HepG2 (cell line): ENCODE results near the gene PFDN2. TPM values are rescaled to one million over a fixed set of nuclear protein-coding genes. Genes with fewer than 3 reads are reported as not detected.

Experiments
- ARNTL ChIP-seq: sonication (generic); formaldehyde crosslinking; IDR thresholded peaks from 2 replicates; pipeline ENCODE4 v1.4.0; 2020; ENCODE audit warnings: mild to moderate bottlenecking, missing genetic modification reagents
- ATF7-NPFF ChIP-seq: sonication (generic); formaldehyde crosslinking; IDR thresholded peaks from 2 replicates; pipeline ENCODE4 v1.8.1; 2023; ENCODE audit warnings: mild to moderate bottlenecking, low read depth, missing genetic modification reagents, moderate library complexity
- DBP ChIP-seq: sonication (generic); formaldehyde crosslinking; IDR thresholded peaks from 2 replicates; pipeline ENCODE4 v1.4.0; 2020; ENCODE audit warnings: missing genetic modification reagents; ENCODE audit errors: not compliant biosample characterization
- DMAP1 ChIP-seq: IDR thresholded peaks from 2 replicates; pipeline ENCODE4 v1.6.1; 2016
- FOXC1 ChIP-seq: sonication (generic); formaldehyde crosslinking; IDR thresholded peaks from 2 replicates; pipeline ENCODE4 v1.8.0; 2022; ENCODE audit warnings: mild to moderate bottlenecking, missing genetic modification reagents, borderline replicate concordance
- GABPB1 ChIP-seq: IDR thresholded peaks from 2 replicates; pipeline ENCODE4 v1.6.1; 2016; ENCODE audit warnings: mild to moderate bottlenecking, missing genetic modification reagents, moderate library complexity, missing compliant biosample characterization
- HCFC1 ChIP-seq: fragments of 150-350 bp; IDR thresholded peaks from 2 replicates; pipeline ENCODE4 v1.6.1; 2014; ENCODE audit warnings: low read depth, low read length
- MYC ChIP-seq: sonication (generic); formaldehyde crosslinking; IDR thresholded peaks from 2 replicates; pipeline ENCODE4 v1.9.0; 2021; ENCODE audit warnings: missing genetic modification reagents, borderline replicate concordance
- NFYB ChIP-seq: sonication (generic); formaldehyde crosslinking; IDR thresholded peaks from 2 replicates; pipeline ENCODE4 v1.4.0; 2020; ENCODE audit warnings: missing genetic modification reagents
- SRSF1 ChIP-seq: fragments of 200-400 bp; formaldehyde crosslinking; optimal IDR thresholded peaks from 2 replicates; pipeline ENCODE3; 2017; ENCODE audit warnings: mild to moderate bottlenecking, low read depth, low read length, moderate library complexity
- SRSF4 ChIP-seq: fragments of 200-400 bp; formaldehyde crosslinking; IDR thresholded peaks from one replicate; pipeline ENCODE4 v1.6.1; 2018; ENCODE audit warnings: mild to moderate bottlenecking, low read depth, low read length, moderate library complexity; ENCODE audit not compliant: poor library complexity, severe bottlenecking
- STAT6 ChIP-seq: sonication (generic); formaldehyde crosslinking; IDR thresholded peaks from 2 replicates; pipeline ENCODE4 v1.4.0; 2020; ENCODE audit warnings: missing genetic modification reagents, mild to moderate bottlenecking, borderline replicate concordance
- TMF1 ChIP-seq: sonication (generic); formaldehyde crosslinking; IDR thresholded peaks from 2 replicates; pipeline ENCODE4 v1.8.1; 2022; ENCODE audit warnings: low read depth, missing genetic modification reagents
- YEATS2 ChIP-seq: sonication (generic); formaldehyde crosslinking; IDR thresholded peaks from 2 replicates; pipeline ENCODE4 v1.4.0; 2020; ENCODE audit warnings: missing genetic modification reagents, borderline replicate concordance
- ZFP62 ChIP-seq: sonication (generic); formaldehyde crosslinking; IDR thresholded peaks from 2 replicates; pipeline ENCODE4 v1.4.0; 2020; ENCODE audit warnings: missing genetic modification reagents
- ZNF17 ChIP-seq: sonication (generic); formaldehyde crosslinking; IDR thresholded peaks from 2 replicates; pipeline ENCODE4 v1.5.0; 2020; ENCODE audit warnings: mild to moderate bottlenecking, missing genetic modification reagents
- ZNF383 ChIP-seq: sonication (generic); formaldehyde crosslinking; IDR thresholded peaks from 2 replicates; pipeline ENCODE4 v1.4.0; 2020; ENCODE audit warnings: missing genetic modification reagents, mild to moderate bottlenecking, borderline replicate concordance
- ZNF530 ChIP-seq: sonication (generic); formaldehyde crosslinking; IDR thresholded peaks from 2 replicates; pipeline ENCODE4 v1.5.0; 2020; ENCODE audit warnings: low read depth, mild to moderate bottlenecking, missing genetic modification reagents
- ZNF564 ChIP-seq: sonication (generic); formaldehyde crosslinking; IDR thresholded peaks from 2 replicates; pipeline ENCODE4 v1.8.1; 2023; ENCODE audit warnings: mild to moderate bottlenecking, missing genetic modification reagents
- polyA plus RNA-seq, 8 experiments: library from polyadenylated mRNA; depleted of rRNA in 3 of 8; stranded (reverse) in 7 of 8; unstranded in 1 of 8; fragments of >200 nt; fragmentation: Illumina TruSeq in 4 of 8; extraction: Trizol in 4 of 8; gene quantifications; 2 replicates each; pipeline versions ENCODE4 v1.2.1 to v1.2.3, GENCODE V29; 2011 to 2016; ENCODE audit warnings: low read depth in 4 of 8, missing spikeins in 1 of 8, mixed read lengths in 1 of 8; ENCODE audit not compliant: insufficient read depth in 1 of 8
- total RNA-seq, 5 experiments: library from RNA; depleted of rRNA; stranded (reverse); fragments of >200 nt; fragmentation: Illumina TruSeq; extraction: Trizol; gene quantifications; 2 replicates each; pipeline ENCODE4 v1.2.3, GENCODE V29; 2016; ENCODE audit warnings: low read depth in 1 of 5
- TF ChIP-seq, protein P1 (sequence below): sonication (generic); formaldehyde crosslinking; IDR thresholded peaks from 2 replicates; pipeline ENCODE4 v1.4.0; 2020; ENCODE audit warnings: missing genetic modification reagents
- TF ChIP-seq, protein P2 (sequence below): sonication (generic); formaldehyde crosslinking; conservative IDR thresholded peaks from 2 replicates; pipeline ENCODE4 v1.4.0; 2020; ENCODE audit warnings: mild to moderate bottlenecking, missing genetic modification reagents, moderate library complexity

Gene PFDN2
- total and polyA plus RNA-seq, 2 of the 13 experiments (the other 11 are each of a cell fraction or from before 2014, with no cell fraction given), result 62.6 to 63.6 TPM

DNA sequence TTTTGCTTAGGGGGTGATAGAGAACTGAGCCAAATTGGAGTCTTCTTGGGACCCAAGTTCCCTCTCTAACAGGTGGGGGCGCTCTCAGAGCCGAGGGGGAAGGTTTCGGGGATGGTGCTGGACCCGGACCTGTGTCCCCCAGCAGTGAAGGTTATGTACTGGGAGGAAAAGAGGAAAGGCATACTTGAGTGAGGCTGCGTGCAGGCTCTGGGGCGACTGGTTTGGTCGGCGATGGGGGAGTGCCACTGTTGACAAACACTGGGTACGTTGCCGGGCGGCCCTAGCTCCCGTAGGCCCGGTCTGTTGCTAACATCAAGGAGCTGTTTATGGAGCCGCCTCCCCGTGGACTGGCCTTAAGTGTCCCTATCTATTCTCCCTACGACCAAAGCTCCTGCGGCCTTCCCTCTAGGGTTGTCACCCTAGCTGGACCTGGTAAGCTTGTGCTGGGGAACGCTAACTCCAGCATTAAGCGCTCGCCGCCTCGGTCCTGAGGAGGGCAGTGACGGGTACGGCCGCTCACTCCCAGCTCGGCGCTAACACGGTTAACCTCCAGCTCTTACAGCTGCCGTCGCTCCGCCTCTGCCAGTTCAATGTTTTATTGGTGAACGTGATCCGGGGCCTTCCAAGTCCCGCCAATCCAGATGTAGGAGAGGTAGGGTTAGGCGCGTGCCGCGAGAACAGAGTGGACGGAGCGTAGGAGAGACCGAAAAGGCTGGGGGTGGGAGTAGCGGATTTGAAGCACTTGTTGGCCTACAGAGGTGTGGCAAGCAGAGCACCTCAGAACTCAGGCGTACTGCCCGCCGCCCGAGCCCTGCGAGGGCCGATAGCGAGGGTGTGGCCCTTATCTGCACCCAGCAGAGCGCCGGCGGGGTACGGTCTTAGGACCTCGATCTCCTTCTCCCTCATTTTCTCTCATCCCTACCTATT is 48.2 kb upstream of the PFDN2 start, which contains the start of gene PPOX (continued):
- TF ChIP-seq SRSF1 (peak; percentile 71), STAT6 (CRISPR knock-in tag) (no peak), ZNF17 (no peak), ZNF530 (no peak), YEATS2 (CRISPR knock-in tag) (peak; percentile 92), MYC (CRISPR knock-in tag) (no peak), DBP (CRISPR knock-in tag) (no peak), ARNTL (CRISPR knock-in tag) (0 out of 2 replicates have a peak, but pooled peaks have one; percentile 20), NFYB (peak; percentile 93), SRSF4 (no peak), DMAP1 (CRISPR knock-in tag) (no peak), ATF7-NPFF (CRISPR knock-in tag) (no peak; the same call in none of the 2 replicates), HCFC1 (no peak), GABPB1 (CRISPR knock-in tag) (peak; percentile 64), ZNF383 (CRISPR knock-in tag) (no peak), ZFP62 (CRISPR knock-in tag) (no peak), FOXC1 (CRISPR knock-in tag) (0 out of 2 replicates have a peak, but pooled peaks have one; percentile 71), TMF1 (CRISPR knock-in tag) (no peak), ZNF564 (CRISPR knock-in tag) (peak; percentile 61; the same call in 1 of the 2 replicates)
- TF ChIP-seq, protein P1, sequence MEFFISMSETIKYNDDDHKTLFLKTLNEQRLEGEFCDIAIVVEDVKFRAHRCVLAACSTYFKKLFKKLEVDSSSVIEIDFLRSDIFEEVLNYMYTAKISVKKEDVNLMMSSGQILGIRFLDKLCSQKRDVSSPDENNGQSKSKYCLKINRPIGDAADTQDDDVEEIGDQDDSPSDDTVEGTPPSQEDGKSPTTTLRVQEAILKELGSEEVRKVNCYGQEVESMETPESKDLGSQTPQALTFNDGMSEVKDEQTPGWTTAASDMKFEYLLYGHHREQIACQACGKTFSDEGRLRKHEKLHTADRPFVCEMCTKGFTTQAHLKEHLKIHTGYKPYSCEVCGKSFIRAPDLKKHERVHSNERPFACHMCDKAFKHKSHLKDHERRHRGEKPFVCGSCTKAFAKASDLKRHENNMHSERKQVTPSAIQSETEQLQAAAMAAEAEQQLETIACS (CRISPR knock-in tag), result no peak
- TF ChIP-seq, protein P2, sequence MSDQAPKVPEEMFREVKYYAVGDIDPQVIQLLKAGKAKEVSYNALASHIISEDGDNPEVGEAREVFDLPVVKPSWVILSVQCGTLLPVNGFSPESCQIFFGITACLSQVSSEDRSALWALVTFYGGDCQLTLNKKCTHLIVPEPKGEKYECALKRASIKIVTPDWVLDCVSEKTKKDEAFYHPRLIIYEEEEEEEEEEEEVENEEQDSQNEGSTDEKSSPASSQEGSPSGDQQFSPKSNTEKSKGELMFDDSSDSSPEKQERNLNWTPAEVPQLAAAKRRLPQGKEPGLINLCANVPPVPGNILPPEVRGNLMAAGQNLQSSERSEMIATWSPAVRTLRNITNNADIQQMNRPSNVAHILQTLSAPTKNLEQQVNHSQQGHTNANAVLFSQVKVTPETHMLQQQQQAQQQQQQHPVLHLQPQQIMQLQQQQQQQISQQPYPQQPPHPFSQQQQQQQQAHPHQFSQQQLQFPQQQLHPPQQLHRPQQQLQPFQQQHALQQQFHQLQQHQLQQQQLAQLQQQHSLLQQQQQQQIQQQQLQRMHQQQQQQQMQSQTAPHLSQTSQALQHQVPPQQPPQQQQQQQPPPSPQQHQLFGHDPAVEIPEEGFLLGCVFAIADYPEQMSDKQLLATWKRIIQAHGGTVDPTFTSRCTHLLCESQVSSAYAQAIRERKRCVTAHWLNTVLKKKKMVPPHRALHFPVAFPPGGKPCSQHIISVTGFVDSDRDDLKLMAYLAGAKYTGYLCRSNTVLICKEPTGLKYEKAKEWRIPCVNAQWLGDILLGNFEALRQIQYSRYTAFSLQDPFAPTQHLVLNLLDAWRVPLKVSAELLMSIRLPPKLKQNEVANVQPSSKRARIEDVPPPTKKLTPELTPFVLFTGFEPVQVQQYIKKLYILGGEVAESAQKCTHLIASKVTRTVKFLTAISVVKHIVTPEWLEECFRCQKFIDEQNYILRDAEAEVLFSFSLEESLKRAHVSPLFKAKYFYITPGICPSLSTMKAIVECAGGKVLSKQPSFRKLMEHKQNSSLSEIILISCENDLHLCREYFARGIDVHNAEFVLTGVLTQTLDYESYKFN (CRISPR knock-in tag), result peak; percentile 43
